Stimulated activated CD8-positive, alpha-beta memory T cell treated with anti-CD3 and anti-CD28 coated beads, Interleukin-15, amount 100 ng/mL, for 1 hour (primary cell): ENCODE measurements around the gene FRMD4A.

ENCODE experiments used
- DNase-seq: peaks from one replicate; pipeline ENCODE4 v3.0.0-alpha.2; 2020; ENCODE audit warnings: low read depth

FRMD4A gene

GRCh38 chr10:14330388-14331061, at the start of gene FRMD4A:
FRMD4A (minus strand) TSS chr10:14330924.
- no peak for DNase-seq

- no peak for DNase-seq
Measured at GRCh38 chr10:14379556-14380280, 49.0 kb upstream of the FRMD4A start.

GRCh38 chr10:14378387-14378960, 47.8 kb upstream of the FRMD4A start:
- DNase-seq, result no peak

GRCh38 chr10:14377591-14378175, 47.0 kb upstream of the FRMD4A start:
- DNase-seq, result no peak

GRCh38 chr10:14374745-14375445, 44.2 kb upstream of the FRMD4A start:
- DNase-seq, result no peak

- DNase-seq, result no peak
Measured at GRCh38 chr10:14372606-14373005, 41.9 kb upstream of the FRMD4A start.

GRCh38 chr10:14371581-14371980, 40.9 kb upstream of the FRMD4A start:
- DNase-seq, result no peak

GRCh38 chr10:14370894-14371293, 40.2 kb upstream of the FRMD4A start:
- DNase-seq, result no peak

- no peak for DNase-seq
Measured at GRCh38 chr10:14369906-14370305, 39.2 kb upstream of the FRMD4A start.

- no peak for DNase-seq
Measured at GRCh38 chr10:14366760-14367159, 36.0 kb upstream of the FRMD4A start.

GRCh38 chr10:14365266-14365665, 34.5 kb upstream of the FRMD4A start:
- no peak for DNase-seq

GRCh38 chr10:14362104-14362503, 31.4 kb upstream of the FRMD4A start:
- no peak for DNase-seq

GRCh38 chr10:14360961-14361360, 30.2 kb upstream of the FRMD4A start:
- no peak for DNase-seq

- DNase-seq, result no peak
Measured at GRCh38 chr10:14360515-14360914, 29.8 kb upstream of the FRMD4A start.

GRCh38 chr10:14358886-14359573, 28.3 kb upstream of the FRMD4A start:
- DNase-seq, result no peak

GRCh38 chr10:14356921-14357320, 26.2 kb upstream of the FRMD4A start:
- DNase-seq, result no peak

- DNase-seq, result no peak
Measured at GRCh38 chr10:14355750-14356149, 25.0 kb upstream of the FRMD4A start.

GRCh38 chr10:14353291-14353913, 22.7 kb upstream of the FRMD4A start:
- DNase-seq, result no peak

- no peak for DNase-seq
Measured at GRCh38 chr10:14350006-14350405, 19.3 kb upstream of the FRMD4A start.

- no peak for DNase-seq
Measured at GRCh38 chr10:14349081-14349480, 18.4 kb upstream of the FRMD4A start.

- no peak for DNase-seq
Measured at GRCh38 chr10:14345262-14345661, 14.5 kb upstream of the FRMD4A start.
